GM19193 (cell line): ENCODE results near the gene COL6A1.

Source experiments
- POLR2A ChIP-seq: IDR thresholded peaks from 4 replicates; pipeline ENCODE4 v1.6.1; 2011; ENCODE audit not compliant: insufficient read depth, insufficient read length; ENCODE audit errors: extremely low read depth

The COL6A1 gene

GRCh38 chr21:46012154-46012553 lies 30.6 kb downstream of the COL6A1 start:
- TF ChIP-seq POLR2A, result no peak

- TF ChIP-seq POLR2A, result no peak
Observed at GRCh38 chr21:46014828-46015227, 33.3 kb downstream of the COL6A1 start.

- TF ChIP-seq POLR2A, result no peak
Observed at GRCh38 chr21:46017148-46017547, 35.6 kb downstream of the COL6A1 start.

- TF ChIP-seq POLR2A, result no peak
Observed at GRCh38 chr21:46017695-46018094, 36.1 kb downstream of the COL6A1 start.

- no peak for TF ChIP-seq POLR2A
Observed at GRCh38 chr21:46018615-46019014, 37.0 kb downstream of the COL6A1 start.

GRCh38 chr21:46020581-46020980 lies 39.0 kb downstream of the COL6A1 start:
- TF ChIP-seq POLR2A, result no peak

GRCh38 chr21:46021398-46021797 lies 39.8 kb downstream of the COL6A1 start:
- TF ChIP-seq POLR2A, result no peak

- TF ChIP-seq POLR2A, result no peak
Observed at GRCh38 chr21:46021978-46022544, 40.5 kb downstream of the COL6A1 start.

GRCh38 chr21:46022551-46023525 lies 41.3 kb downstream of the COL6A1 start:
- TF ChIP-seq POLR2A, result no peak

- TF ChIP-seq POLR2A, result no peak
Observed at GRCh38 chr21:46023555-46023954, 42.0 kb downstream of the COL6A1 start.

- no peak for TF ChIP-seq POLR2A
Observed at GRCh38 chr21:46024141-46024540, 42.6 kb downstream of the COL6A1 start.

GRCh38 chr21:46025113-46025770 lies 43.7 kb downstream of the COL6A1 start:
- TF ChIP-seq POLR2A, result no peak

GRCh38 chr21:46027851-46028493 lies 46.4 kb downstream of the COL6A1 start:
- no peak for TF ChIP-seq POLR2A

- no peak for TF ChIP-seq POLR2A
Observed at GRCh38 chr21:46028573-46029091, 47.1 kb downstream of the COL6A1 start.

- TF ChIP-seq POLR2A, result no peak
Observed at GRCh38 chr21:46029186-46029924, 47.8 kb downstream of the COL6A1 start.

GRCh38 chr21:46031484-46031883 lies 49.9 kb downstream of the COL6A1 start:
- TF ChIP-seq POLR2A, result no peak
